Activated naive CD8-positive, alpha-beta T cell treated with anti-CD3 and anti-CD28 coated beads for 36 hours (primary cell): Measurements from ENCODE around the gene SEMA3D. TPM values are rescaled to one million over a fixed set of nuclear protein-coding genes. Genes with fewer than 3 reads are reported as not detected.

Experiments used
- DNase-seq: peaks from one replicate; pipeline ENCODE4 v3.0.0; 2021
- H3K27ac Mint-ChIP-seq: one replicate; pipeline ENCODE4 v1.8.0; 2022; ENCODE audit warnings: mild to moderate bottlenecking, moderate library complexity, mixed read lengths
- H3K27me3 Mint-ChIP-seq: one replicate; pipeline ENCODE4 v1.8.0; 2022; ENCODE audit warnings: mild to moderate bottlenecking, mixed read lengths
- H3K36me3 Mint-ChIP-seq: one replicate; pipeline ENCODE4 v1.8.0; 2021; ENCODE audit warnings: mild to moderate bottlenecking, mixed read lengths
- H3K4me1 Mint-ChIP-seq: one replicate; pipeline ENCODE4 v1.8.0; 2021; ENCODE audit warnings: mixed read lengths
- H3K4me3 Mint-ChIP-seq: one replicate; pipeline ENCODE4 v1.8.0; 2022; ENCODE audit warnings: mild to moderate bottlenecking, moderate library complexity, mixed read lengths
- H3K9me3 Mint-ChIP-seq: one replicate; pipeline ENCODE4 v1.8.0; 2022; ENCODE audit warnings: mixed read lengths
- total RNA-seq, 2 experiments: library from RNA; stranded (reverse); gene quantifications; one replicate each; pipeline ENCODE4 v1.2.3, GENCODE V29; 2021

SEMA3D gene
- total RNA-seq, 2 experiments from 2014 or later = not detected

- no peaks in the 10 kb centered on the region for H3K4me1 Mint-ChIP-seq
- no peaks in the 10 kb centered on the region for H3K9me3 Mint-ChIP-seq
- no peaks in the 10 kb centered on the region for H3K36me3 Mint-ChIP-seq
- H3K27ac Mint-ChIP-seq = no peak overlapping the region
- no peak overlapping the region for H3K4me3 Mint-ChIP-seq
- no peak for DNase-seq
- no peaks in the 10 kb centered on the region for H3K27me3 Mint-ChIP-seq
These were observed 66.9 kb downstream of the SEMA3D start for GRCh38 chr7:85119934-85120333.

GRCh38 chr7:85115862-85116261 lies 71.0 kb downstream of the SEMA3D start:
- Mint-ChIP-seq H3K27ac (no peak overlapping the region), H3K4me1 (no peaks in the 10 kb centered on the region), H3K36me3 (no peaks in the 10 kb centered on the region), H3K4me3 (no peak overlapping the region), H3K9me3 (no peaks in the 10 kb centered on the region), H3K27me3 (no peaks in the 10 kb centered on the region)
- DNase-seq = no peak

- Mint-ChIP-seq H3K4me1 (no peaks in the 10 kb centered on the region), H3K27me3 (no peaks in the 10 kb centered on the region), H3K4me3 (no peak overlapping the region), H3K36me3 (no peaks in the 10 kb centered on the region), H3K9me3 (no peaks in the 10 kb centered on the region), H3K27ac (no peak overlapping the region)
- no peak for DNase-seq
These were observed 71.8 kb downstream of the SEMA3D start for GRCh38 chr7:85115006-85115405.

- Mint-ChIP-seq H3K36me3 (no peaks in the 10 kb centered on the region), H3K4me1 (no peaks in the 10 kb centered on the region), H3K27me3 (no peaks in the 10 kb centered on the region), H3K27ac (no peak overlapping the region), H3K4me3 (no peak overlapping the region), H3K9me3 (no peaks in the 10 kb centered on the region)
- no peak for DNase-seq
These were observed 72.5 kb downstream of the SEMA3D start for GRCh38 chr7:85114342-85114741.

- Mint-ChIP-seq H3K36me3 (no peaks in the 10 kb centered on the region), H3K9me3 (no peaks in the 10 kb centered on the region), H3K4me1 (no peaks in the 10 kb centered on the region), H3K4me3 (no peak overlapping the region), H3K27me3 (no peaks in the 10 kb centered on the region), H3K27ac (no peak overlapping the region)
- no peak for DNase-seq
These were observed 75.1 kb downstream of the SEMA3D start for GRCh38 chr7:85111761-85112160.

- Mint-ChIP-seq H3K27ac (no peak overlapping the region), H3K27me3 (no peaks in the 10 kb centered on the region), H3K4me1 (no peaks in the 10 kb centered on the region), H3K36me3 (no peaks in the 10 kb centered on the region), H3K9me3 (no peaks in the 10 kb centered on the region), H3K4me3 (no peak overlapping the region)
- DNase-seq = no peak
These were observed 80.1 kb downstream of the SEMA3D start for GRCh38 chr7:85106719-85107118.

GRCh38 chr7:85104432-85105205 lies 82.2 kb downstream of the SEMA3D start:
- Mint-ChIP-seq H3K4me1 (no peaks in the 10 kb centered on the region), H3K27ac (no peak overlapping the region), H3K4me3 (no peak overlapping the region), H3K36me3 (no peaks in the 10 kb centered on the region), H3K27me3 (no peaks in the 10 kb centered on the region), H3K9me3 (no peaks in the 10 kb centered on the region)
- DNase-seq = no peak

GRCh38 chr7:85103962-85104361 lies 82.9 kb downstream of the SEMA3D start:
- H3K36me3 Mint-ChIP-seq = no peaks in the 10 kb centered on the region
- H3K9me3 Mint-ChIP-seq = no peaks in the 10 kb centered on the region
- no peak for DNase-seq
- no peak overlapping the region for H3K4me3 Mint-ChIP-seq
- H3K27ac Mint-ChIP-seq = no peak overlapping the region
- H3K27me3 Mint-ChIP-seq = no peaks in the 10 kb centered on the region
- no peaks in the 10 kb centered on the region for H3K4me1 Mint-ChIP-seq

- Mint-ChIP-seq H3K27ac (no peak overlapping the region), H3K36me3 (no peaks in the 10 kb centered on the region), H3K27me3 (no peaks in the 10 kb centered on the region), H3K4me1 (no peaks in the 10 kb centered on the region), H3K4me3 (no peak overlapping the region), H3K9me3 (no peaks in the 10 kb centered on the region)
- no peak for DNase-seq
These were observed 83.5 kb downstream of the SEMA3D start for GRCh38 chr7:85103357-85103756.

GRCh38 chr7:85102813-85103350 lies 84.0 kb downstream of the SEMA3D start:
- no peak for DNase-seq
- Mint-ChIP-seq H3K27ac (no peak overlapping the region), H3K4me3 (no peak overlapping the region), H3K27me3 (no peaks in the 10 kb centered on the region), H3K4me1 (no peaks in the 10 kb centered on the region), H3K9me3 (no peaks in the 10 kb centered on the region), H3K36me3 (no peaks in the 10 kb centered on the region)

GRCh38 chr7:85101347-85101746 lies 85.5 kb downstream of the SEMA3D start:
- Mint-ChIP-seq H3K4me3 (no peak overlapping the region), H3K9me3 (no peaks in the 10 kb centered on the region), H3K27ac (no peak overlapping the region), H3K36me3 (no peaks in the 10 kb centered on the region), H3K4me1 (no peaks in the 10 kb centered on the region), H3K27me3 (no peaks in the 10 kb centered on the region)
- DNase-seq = no peak

- no peaks in the 10 kb centered on the region for H3K9me3 Mint-ChIP-seq
- no peaks in the 10 kb centered on the region for H3K27me3 Mint-ChIP-seq
- H3K4me3 Mint-ChIP-seq = no peak overlapping the region
- H3K4me1 Mint-ChIP-seq = no peaks in the 10 kb centered on the region
- no peak overlapping the region for H3K27ac Mint-ChIP-seq
- no peaks in the 10 kb centered on the region for H3K36me3 Mint-ChIP-seq
- DNase-seq = no peak
These were observed 89.0 kb downstream of the SEMA3D start for GRCh38 chr7:85097844-85098243.

GRCh38 chr7:85095806-85096205 lies 91.0 kb downstream of the SEMA3D start:
- no peak for DNase-seq
- Mint-ChIP-seq H3K27ac (no peak overlapping the region), H3K4me3 (no peak overlapping the region), H3K9me3 (no peaks in the 10 kb centered on the region), H3K36me3 (no peaks in the 10 kb centered on the region), H3K27me3 (no peaks in the 10 kb centered on the region), H3K4me1 (no peaks in the 10 kb centered on the region)

GRCh38 chr7:85095366-85095765 lies 91.5 kb downstream of the SEMA3D start:
- H3K4me1 Mint-ChIP-seq = no peaks in the 10 kb centered on the region
- H3K36me3 Mint-ChIP-seq = no peaks in the 10 kb centered on the region
- no peaks in the 10 kb centered on the region for H3K9me3 Mint-ChIP-seq
- no peak overlapping the region for H3K4me3 Mint-ChIP-seq
- no peaks in the 10 kb centered on the region for H3K27me3 Mint-ChIP-seq
- no peak overlapping the region for H3K27ac Mint-ChIP-seq
- no peak for DNase-seq

GRCh38 chr7:85094046-85094725 lies 92.7 kb downstream of the SEMA3D start:
- H3K9me3 Mint-ChIP-seq = no peaks in the 10 kb centered on the region
- H3K4me1 Mint-ChIP-seq = no peaks in the 10 kb centered on the region
- no peaks in the 10 kb centered on the region for H3K27me3 Mint-ChIP-seq
- H3K36me3 Mint-ChIP-seq = no peaks in the 10 kb centered on the region
- no peak overlapping the region for H3K4me3 Mint-ChIP-seq
- DNase-seq = no peak
- H3K27ac Mint-ChIP-seq = no peak overlapping the region

- no peaks in the 10 kb centered on the region for H3K36me3 Mint-ChIP-seq
- no peaks in the 10 kb centered on the region for H3K4me1 Mint-ChIP-seq
- no peak overlapping the region for H3K27ac Mint-ChIP-seq
- DNase-seq = no peak
- no peaks in the 10 kb centered on the region for H3K9me3 Mint-ChIP-seq
- peaks cover 4% of the 10 kb centered on the region for H3K27me3 Mint-ChIP-seq
- no peak overlapping the region for H3K4me3 Mint-ChIP-seq
These were observed 95.3 kb downstream of the SEMA3D start for GRCh38 chr7:85091565-85091928.
